Osteocyte (in vitro differentiated cells): ENCODE results near the gene TOGARAM1. TPM values are rescaled to one million over a fixed set of nuclear protein-coding genes. Genes with fewer than 3 reads are reported as not detected.

Experiments
- DNase-seq: peaks from one replicate; pipeline ENCODE4 v3.0.0; 2021; ENCODE audit warnings: mixed read lengths; ENCODE audit not compliant: unreplicated experiment; ENCODE audit errors: extremely low spot score
- H3K27ac Mint-ChIP-seq: one replicate; pipeline ENCODE4 v1.8.0; 2021; ENCODE audit warnings: mild to moderate bottlenecking, mixed read lengths; ENCODE audit not compliant: unreplicated experiment
- H3K27me3 Mint-ChIP-seq: one replicate; pipeline ENCODE4 v1.8.0; 2021; ENCODE audit warnings: mixed read lengths; ENCODE audit not compliant: unreplicated experiment
- H3K36me3 Mint-ChIP-seq: one replicate; pipeline ENCODE4 v1.8.0; 2021; ENCODE audit warnings: mixed read lengths; ENCODE audit not compliant: unreplicated experiment
- H3K4me1 Mint-ChIP-seq: one replicate; pipeline ENCODE4 v1.8.0; 2021; ENCODE audit warnings: mixed read lengths; ENCODE audit not compliant: unreplicated experiment
- H3K4me3 Mint-ChIP-seq: one replicate; pipeline ENCODE4 v1.8.0; 2021; ENCODE audit warnings: mild to moderate bottlenecking, moderate library complexity, mixed read lengths; ENCODE audit not compliant: unreplicated experiment
- H3K9me3 Mint-ChIP-seq: one replicate; pipeline ENCODE4 v1.8.0; 2021; ENCODE audit warnings: mixed read lengths; ENCODE audit not compliant: unreplicated experiment
- CTCF ChIP-seq: fragments of 200-600 bp; sonication (generic); IDR thresholded peaks from 2 replicates; pipeline ENCODE4 v1.5.0; 2021; ENCODE audit warnings: antibody characterized with exemption, mild to moderate bottlenecking, moderate library complexity
- total RNA-seq: library from RNA; stranded (reverse); gene quantifications from 2 replicates; pipeline ENCODE4 v1.2.1, GENCODE V29; 2021

The TOGARAM1 gene
- total RNA-seq, 1 donor from 2014 or later = 20.7 TPM

- Mint-ChIP-seq H3K4me1 (peaks cover 40% of the 10 kb centered on the region), H3K9me3 (peaks cover 24% of the 10 kb centered on the region), H3K36me3 (peaks cover 38% of the 10 kb centered on the region), H3K27ac (no peak overlapping the region), H3K27me3 (no peaks in the 10 kb centered on the region), H3K4me3 (no peak overlapping the region)
- TF ChIP-seq CTCF = no peak
- no peak for DNase-seq
These were observed 8.9 kb downstream of the TOGARAM1 start for GRCh38 chr14:44970907-44971306.

GRCh38 chr14:44971459-44971858 lies 9.5 kb downstream of the TOGARAM1 start:
- Mint-ChIP-seq H3K36me3 (peaks cover 38% of the 10 kb centered on the region), H3K4me3 (no peak overlapping the region), H3K27ac (no peak overlapping the region), H3K4me1 (peaks cover 39% of the 10 kb centered on the region), H3K27me3 (no peaks in the 10 kb centered on the region), H3K9me3 (peaks cover 24% of the 10 kb centered on the region)
- no peak for TF ChIP-seq CTCF
- no peak for DNase-seq

- Mint-ChIP-seq H3K27ac (no peak overlapping the region), H3K9me3 (no peaks in the 10 kb centered on the region), H3K4me1 (peaks cover 13% of the 10 kb centered on the region), H3K36me3 (peaks cover 4% of the 10 kb centered on the region), H3K4me3 (no peak overlapping the region), H3K27me3 (no peaks in the 10 kb centered on the region)
- no peak for TF ChIP-seq CTCF
- no peak for DNase-seq
These were observed 17.3 kb downstream of the TOGARAM1 start for GRCh38 chr14:44979273-44979672.

- H3K4me3 Mint-ChIP-seq = no peak overlapping the region
- TF ChIP-seq CTCF = no peak
These were observed 17.9 kb downstream of the TOGARAM1 start for GRCh38 chr14:44979740-44980356.

GRCh38 chr14:44981198-44981597 lies 19.2 kb downstream of the TOGARAM1 start:
- Mint-ChIP-seq H3K27ac (no peak overlapping the region), H3K9me3 (no peaks in the 10 kb centered on the region), H3K36me3 (peaks cover 2% of the 10 kb centered on the region), H3K4me3 (no peak overlapping the region), H3K27me3 (no peaks in the 10 kb centered on the region), H3K4me1 (peaks cover 13% of the 10 kb centered on the region)
- DNase-seq = no peak
- TF ChIP-seq CTCF = no peak

More at GRCh38 chr14:44979740-44980356, 17.9 kb downstream of the TOGARAM1 start:
- H3K9me3 Mint-ChIP-seq = no peaks in the 10 kb centered on the region
- no peaks in the 10 kb centered on the region for H3K27me3 Mint-ChIP-seq
- H3K4me1 Mint-ChIP-seq = peaks cover 13% of the 10 kb centered on the region
- no peak overlapping the region for H3K27ac Mint-ChIP-seq
- peaks cover 2% of the 10 kb centered on the region for H3K36me3 Mint-ChIP-seq
- DNase-seq = no peak
